Measurements from ENCODE around the gene SMIM12.

SMIM12 gene

DNA sequence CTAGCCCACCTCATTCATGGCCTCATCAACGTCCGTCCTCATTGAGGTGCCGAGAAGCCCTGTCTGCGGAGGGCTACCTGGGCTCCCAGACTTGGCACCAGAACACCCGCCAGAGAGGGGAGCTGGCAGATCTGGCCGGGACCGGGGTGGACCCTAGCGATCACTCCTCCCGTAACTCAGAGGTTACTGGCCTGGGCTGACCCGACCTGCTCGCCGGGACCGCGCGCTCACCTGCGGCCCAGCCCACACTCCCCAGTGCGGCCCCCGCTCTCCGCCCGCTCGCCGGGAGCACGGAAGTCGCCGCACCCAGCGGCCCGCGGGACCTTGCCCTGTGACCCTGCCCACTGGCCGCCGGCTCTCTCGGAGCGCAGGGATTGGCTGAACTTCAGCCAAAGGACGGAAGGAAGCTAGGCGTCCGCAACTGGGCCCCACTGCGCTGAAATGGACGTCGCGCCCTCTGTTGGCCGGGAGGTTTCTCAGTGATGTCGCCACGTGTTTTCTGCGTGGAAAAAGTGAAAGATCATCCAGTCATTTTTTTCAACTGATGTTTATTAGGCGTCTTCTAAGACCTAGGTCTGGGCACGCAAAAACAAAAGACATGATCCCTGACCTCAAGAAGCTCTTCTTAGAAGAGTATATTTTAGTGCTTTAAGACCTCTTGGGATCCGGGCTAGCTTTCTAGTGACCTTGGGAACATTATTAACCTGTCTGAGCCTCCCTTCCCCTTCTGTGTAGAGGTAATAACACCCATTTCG, at the start of gene SMIM12:
Gene SMIM12 (minus strand): TSS at position 304 of the 755 bp plus-strand sequence. CDS start 3,772 bp downstream, outside the sequence.
- peak; percentile 40 to 92 (median 88) for DNase-seq

- DNase-seq, result no peak
Measured at GRCh38 chr1:34908369-34908768, 48.8 kb upstream of the SMIM12 start.

DNA sequence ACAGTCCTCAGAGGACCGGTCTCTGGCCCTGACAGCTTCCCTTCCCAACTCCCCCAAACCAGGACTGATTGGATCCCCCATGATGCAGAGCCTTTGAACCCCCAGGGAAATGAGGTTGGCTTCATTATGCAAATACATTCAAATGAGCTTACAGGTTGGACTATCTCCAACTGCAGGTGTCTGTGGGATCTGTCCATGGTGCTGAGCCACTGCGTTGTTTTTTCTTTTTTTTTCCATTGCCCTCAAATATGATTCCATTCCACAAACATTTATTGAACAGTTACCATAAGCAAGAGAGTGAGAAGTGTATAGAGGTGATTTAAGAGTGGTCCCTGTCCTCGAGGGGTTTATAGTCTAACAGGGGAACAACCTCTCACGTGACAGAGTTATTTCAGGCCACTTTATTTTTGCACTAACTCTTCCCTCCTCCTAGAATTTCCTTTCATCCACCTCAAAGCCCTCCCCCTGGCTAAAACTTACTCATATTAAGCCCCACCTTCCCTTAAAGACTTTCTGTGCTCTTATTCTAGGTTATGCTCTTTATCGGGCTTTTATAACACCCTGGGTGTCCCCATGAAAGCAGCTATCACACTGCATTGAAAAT, 48.0 kb upstream of the SMIM12 start:
- DNase-seq, result peak in 1 of 14 donors; percentile 18

DNA sequence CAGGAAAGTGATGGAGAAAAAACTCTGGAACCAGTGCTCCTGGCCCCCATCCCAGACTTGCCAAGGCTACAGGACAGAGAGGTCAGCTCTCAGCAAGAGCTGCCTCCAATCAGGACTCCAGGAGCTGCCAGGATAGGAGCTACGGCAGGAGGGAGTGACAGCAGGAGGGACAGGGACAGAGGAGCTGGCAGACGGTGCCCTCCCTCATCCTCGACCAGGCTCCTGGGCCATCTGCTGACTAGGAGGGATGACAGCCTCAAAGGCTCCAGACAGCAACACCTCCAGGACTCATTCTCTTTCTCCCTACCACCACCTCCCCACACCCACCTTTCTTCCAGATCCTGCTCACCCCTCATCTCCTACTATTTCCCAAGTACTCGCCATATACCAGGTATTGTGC, 47.2 kb upstream of the SMIM12 start:
- DNase-seq, result peak in 2 of 14 donors; percentile 28 to 98

- DNase-seq, result no peak
Measured at GRCh38 chr1:34906222-34906621, 46.7 kb upstream of the SMIM12 start.

DNA sequence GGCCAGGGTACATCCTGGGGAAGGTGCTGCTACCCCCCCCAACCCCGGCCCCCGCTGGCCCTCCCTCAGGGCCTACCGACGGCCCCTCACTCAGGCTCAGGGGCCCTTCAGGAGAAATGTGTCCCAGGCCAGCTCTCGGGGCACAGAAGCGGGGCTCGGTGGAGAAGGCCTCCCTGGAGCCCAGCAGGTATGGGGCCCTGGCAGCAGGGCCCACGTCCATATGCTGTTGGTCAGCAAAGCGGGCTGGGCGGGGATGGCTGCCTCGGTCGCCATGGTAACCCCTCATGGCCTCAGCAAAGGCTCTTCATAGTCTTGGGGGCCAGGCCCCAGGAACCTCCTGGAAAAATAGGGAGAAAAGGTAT, 45.5 kb upstream of the SMIM12 start:
- DNase-seq, result no peak

DNA sequence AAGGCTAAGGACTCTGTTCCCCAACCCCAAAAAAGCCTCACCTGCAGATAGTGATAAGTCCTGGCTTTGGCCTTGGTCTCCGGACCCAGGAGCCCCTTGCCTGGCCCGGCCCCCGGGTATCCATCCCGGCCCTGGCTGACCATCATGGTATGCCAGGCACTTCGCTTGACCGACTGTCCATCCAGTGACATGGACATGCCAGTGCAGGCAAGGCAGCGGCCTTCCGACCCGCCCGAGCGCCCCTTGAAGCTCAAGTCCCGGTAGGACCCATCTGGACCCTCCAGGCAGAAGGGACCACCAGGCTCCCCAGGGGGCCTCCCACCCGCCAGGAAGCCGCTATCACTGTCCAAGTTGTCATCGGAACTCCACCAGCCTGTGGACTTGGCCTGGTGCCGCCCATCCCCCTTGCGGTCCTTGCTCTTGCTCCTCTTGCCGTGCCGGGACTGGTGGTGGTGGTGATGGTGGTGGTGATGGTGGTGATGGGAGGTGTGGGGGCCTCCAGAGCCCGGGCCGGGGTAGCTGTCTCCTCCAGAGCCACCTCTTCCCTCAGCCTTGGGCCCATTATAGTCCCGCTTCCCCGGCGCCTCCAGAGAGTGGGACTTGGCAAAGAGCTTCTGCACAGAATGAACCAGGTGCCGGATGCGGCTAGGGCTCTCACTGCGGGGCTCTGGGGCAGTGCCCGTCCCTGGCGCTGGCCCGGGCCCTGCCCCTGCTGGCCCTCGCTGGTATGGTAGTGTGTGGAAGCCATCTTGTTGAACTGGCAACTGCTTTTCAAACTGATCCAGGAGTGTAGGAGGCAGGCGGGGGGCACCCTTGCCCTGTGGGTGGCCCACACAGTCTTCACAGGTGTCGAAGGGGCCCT, 44.9 kb upstream of the SMIM12 start:
- DNase-seq, result peak in 1 of 14 donors; percentile 53

- DNase-seq, result no peak
Measured at GRCh38 chr1:34901919-34902318, 42.4 kb upstream of the SMIM12 start.

DNA sequence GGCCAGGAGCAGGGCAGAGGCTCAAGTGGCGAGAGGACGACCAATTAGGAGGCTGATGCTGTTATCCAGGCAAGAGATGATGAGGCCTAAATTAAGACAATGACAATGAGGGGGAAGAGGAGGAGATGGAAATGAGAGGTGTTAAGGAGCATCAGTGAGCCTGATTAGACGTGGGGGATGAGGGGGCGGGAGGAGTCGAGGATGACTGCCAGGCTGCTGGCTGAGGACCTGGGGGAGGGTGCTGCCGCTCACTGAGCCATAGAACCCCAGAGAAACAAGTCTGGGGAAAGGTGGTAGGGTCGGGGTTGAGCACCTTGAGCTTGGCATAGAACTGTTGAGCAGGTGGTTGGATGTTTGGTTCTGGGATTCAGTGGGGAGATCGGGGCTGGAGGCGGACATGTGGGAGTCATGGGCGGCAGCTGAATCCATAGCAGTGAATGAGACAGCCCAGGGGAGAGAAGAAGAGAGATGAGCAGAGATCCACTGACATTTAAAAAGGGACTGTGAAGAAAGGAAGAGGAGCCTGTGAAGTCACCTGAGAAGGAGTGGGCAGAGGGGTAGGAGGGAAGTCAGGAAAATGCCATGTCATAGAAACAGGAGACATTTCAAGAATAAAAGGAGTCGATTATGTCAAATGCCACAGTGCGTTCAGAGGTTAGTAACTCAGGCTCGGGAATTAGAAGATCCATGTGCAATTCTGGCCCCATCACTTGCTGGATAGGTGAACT, 41.4 kb upstream of the SMIM12 start:
- DNase-seq, result no peak

DNA sequence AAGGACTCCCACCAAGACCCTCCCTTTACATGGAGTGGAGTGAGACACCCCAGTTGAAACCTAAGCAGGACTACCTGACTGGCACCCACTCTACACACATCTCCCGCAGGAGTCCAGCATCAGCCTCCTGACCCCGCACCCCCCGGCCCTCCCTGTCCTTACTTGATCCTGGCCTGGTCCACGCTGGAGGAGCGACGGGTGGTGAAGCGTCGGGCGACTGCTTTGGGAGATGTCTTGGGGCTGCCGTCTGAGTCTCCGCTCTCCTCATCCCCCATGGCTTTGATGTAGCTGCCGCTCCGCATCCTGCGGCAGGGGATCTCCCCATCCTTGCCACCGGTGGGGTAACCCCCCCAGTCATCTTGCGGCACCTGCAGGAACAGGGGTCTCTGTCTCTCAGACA, 40.4 kb upstream of the SMIM12 start:
- no peak for DNase-seq

GRCh38 chr1:34899471-34899870, 39.9 kb upstream of the SMIM12 start:
- no peak for DNase-seq

DNA sequence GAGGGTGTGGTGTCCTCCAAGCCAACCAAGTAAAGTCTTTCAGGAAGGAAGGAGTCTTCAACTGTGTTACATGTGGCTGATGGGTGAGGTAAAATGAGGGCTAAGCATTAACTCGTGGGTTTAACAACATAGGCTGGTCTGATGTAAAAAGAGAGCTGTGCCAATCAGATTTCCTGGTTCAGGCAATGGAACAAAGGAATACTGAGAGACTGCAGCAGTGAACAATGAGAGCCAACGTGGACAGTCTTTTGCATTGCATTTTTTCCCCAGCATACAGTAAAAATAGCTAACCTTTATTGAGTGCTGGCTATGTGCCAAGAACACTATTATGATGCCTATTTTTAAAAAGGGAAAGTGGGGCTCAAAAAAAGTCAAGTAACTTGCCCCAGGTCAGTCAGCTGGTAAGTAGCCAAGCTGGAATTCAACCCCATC, 38.8 kb upstream of the SMIM12 start:
- DNase-seq, result no peak

DNA sequence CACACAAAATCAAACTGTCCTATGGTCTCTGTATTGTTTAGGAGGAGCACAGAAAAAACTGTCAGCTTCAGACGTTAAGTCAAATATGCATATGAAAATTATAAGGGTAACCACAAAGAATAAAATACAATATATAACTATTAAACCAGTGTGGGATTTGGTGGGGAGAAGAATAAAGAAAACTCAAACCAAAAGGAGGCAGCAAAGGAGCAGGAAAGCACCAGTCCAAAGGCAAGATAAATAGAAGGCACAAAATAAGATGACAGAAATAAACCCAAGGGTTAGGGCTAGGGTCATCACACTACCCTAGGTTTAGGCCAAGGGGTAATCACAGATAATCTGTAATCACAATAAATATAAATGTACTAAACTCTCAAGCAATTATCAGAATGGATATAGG, 37.1 kb upstream of the SMIM12 start:
- DNase-seq, result no peak

- DNase-seq, result no peak
Measured at GRCh38 chr1:34889705-34890104, 30.2 kb upstream of the SMIM12 start.

- no peak for DNase-seq
Measured at GRCh38 chr1:34887593-34887992, 28.0 kb upstream of the SMIM12 start.

GRCh38 chr1:34885405-34886247, 26.1 kb upstream of the SMIM12 start:
- no peak for DNase-seq

DNA sequence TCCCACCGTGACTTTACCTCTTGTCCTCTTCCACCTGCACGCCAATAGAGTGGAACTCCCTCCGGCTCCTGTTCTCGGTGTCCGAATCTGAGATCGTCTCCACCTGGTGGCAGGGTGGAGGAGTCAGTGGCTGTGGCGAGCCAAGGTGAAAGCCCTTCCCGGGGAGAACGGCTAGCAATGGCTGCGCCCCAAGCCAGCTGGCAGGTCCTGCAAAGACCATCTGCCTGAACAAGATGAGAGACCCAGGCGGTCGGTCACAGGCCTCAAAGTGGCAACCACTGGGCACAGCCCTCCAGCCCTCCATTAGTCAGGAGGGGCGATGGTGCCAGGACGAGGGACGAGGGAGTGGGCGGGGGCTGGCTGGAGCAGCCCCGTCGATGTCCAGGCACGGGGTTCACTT, 25.4 kb upstream of the SMIM12 start:
- DNase-seq, result peak in 1 of 14 donors; percentile 87

DNA sequence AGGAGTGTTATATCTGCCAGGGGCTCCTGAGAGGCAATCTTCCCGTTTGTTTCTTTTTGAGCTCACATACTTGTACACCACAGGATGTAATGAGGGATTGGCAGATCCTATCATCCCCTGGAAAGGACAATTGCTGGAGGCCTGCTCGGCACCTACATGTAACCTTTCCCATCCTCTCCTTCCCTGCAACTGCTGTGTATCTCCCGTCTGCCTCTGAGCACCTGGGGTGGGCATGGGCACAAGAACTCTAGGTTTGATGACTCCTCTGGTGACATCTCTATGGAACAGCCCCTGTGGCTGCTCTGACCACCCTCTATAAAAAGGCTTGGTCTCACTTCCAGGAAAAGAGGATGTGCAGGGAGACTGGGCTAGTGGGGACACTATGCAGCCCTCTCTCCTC, 25.0 kb upstream of the SMIM12 start:
- peak in 1 of 14 donors; percentile 43 for DNase-seq

- no peak for DNase-seq
Measured at GRCh38 chr1:34879230-34879629, 19.7 kb upstream of the SMIM12 start.

DNA sequence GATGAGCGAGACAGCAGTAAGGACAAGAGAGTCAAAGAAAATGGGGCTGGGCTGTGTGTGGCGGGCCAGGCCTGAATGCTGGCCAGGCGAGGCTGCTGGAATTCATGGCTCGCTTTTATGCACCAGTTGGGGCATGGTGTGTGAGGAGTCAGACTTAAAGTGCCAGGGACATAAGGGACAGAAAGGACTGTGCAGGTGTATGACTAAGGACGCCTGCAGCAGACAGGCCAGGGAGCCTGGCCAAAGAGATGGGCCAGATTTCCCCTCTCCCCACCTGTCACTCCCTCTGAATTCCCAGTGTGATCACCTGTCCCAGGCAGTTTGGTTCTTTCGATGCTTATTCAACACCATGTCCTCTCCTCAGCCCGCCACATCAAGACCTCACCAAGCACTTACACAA, 16.9 kb upstream of the SMIM12 start:
- DNase-seq, result peak in 2 of 14 donors; percentile 31 to 97

DNA sequence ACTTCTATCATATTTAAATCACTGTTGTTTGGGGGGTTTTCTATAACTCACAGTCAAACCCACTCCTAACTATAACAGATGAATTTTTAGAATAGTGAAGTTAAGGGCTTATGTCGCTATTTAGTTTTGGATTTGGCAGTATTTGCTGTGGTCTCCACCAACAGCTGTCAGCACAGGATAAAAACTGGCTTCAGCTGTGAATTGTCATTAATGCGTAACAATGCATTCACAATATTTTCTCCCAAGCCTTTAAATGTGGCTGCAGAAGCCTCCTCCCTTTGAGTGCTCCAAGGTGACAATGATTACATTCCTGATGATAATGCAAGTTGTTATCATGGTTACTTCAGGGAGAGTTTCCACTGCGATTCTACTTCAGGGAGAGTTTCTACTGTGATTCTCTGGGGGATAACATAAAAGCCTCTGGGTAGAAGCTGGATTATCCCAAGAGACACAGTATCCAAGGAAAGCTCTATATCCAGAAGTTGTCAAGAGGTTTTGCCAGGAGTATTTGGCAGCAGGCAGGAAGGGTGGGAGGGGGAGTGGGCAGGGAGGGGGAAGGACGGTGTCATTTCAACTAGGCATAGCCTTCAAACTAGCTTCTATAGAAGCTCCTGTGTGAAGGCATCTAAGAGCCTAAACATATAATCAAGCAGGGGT, 14.9 kb upstream of the SMIM12 start:
- no peak for DNase-seq
